ENCODE measurements around the gene DENND2D. TPM values are rescaled to one million over a fixed set of nuclear protein-coding genes. Genes with fewer than 3 reads are reported as not detected.

DENND2D gene
- total and polyA plus RNA-seq, 10 of the 15 experiments (the other 5 are each of a cell fraction or from before 2014, with no cell fraction given) = 149 to 375 (median 172) TPM

GRCh38 chr1:111201275-111202090 lies 1.0 kb upstream of the DENND2D start (continued):
- TF ChIP-seq BCL11A (IDR thresholded peaks at IDR 0.05; ENCODE audit: low read depth, low read length) (no peak), CEBPZ (IDR thresholded peaks at IDR 0.05; ENCODE audit: low read depth, low read length) (0 out of 2 replicates have a peak, but pooled peaks have one; percentile 35), EED (IDR thresholded peaks at IDR 0.05; ENCODE audit: low read depth) (no peak), POLR2A (IDR thresholded peaks at IDR 0.05; ENCODE audit: low read depth, low read length) (peak; percentile 87), RCOR1 (conservative IDR thresholded peaks at IDR 0.05; ENCODE audit: low read depth, low read length) (no peak), MLLT1 (IDR thresholded peaks at IDR 0.05) (peak; percentile 56), CHD2 (IDR thresholded peaks at IDR 0.05; ENCODE audit: borderline replicate concordance, low read depth, low read length) (peak; percentile 23), PRDM15 (CRISPR knock-in tag; IDR thresholded peaks at IDR 0.05) (no peak), ZBTB33 (IDR thresholded peaks at IDR 0.05) (no peak), CBX3 (IDR thresholded peaks at IDR 0.05; ENCODE audit: borderline replicate concordance, low read depth) (no peak), ZNF687 (IDR thresholded peaks at IDR 0.05) (peak; percentile 29; the same call in 1 of the 2 replicates), YY1 (IDR thresholded peaks at IDR 0.05; ENCODE audit: low read depth, low read length) (no peak), SMAD5 (IDR thresholded peaks at IDR 0.05; ENCODE audit: low read depth) (peak; percentile 41; the same call in 1 of the 2 replicates), BACH1 (IDR thresholded peaks at IDR 0.05; ENCODE audit: borderline replicate concordance) (no peak), CREB1 (IDR thresholded peaks at IDR 0.05; ENCODE audit: low read depth) (no peak)
